Sigmoid colon (tissue), 4 donors: ENCODE measurements around the gene STXBP2.

Source experiments
- POLR2A ChIP-seq, 2 donors: fragments of 450-650 bp; IDR thresholded peaks; one replicate each; pipeline ENCODE4 v1.6.1; 2016; ENCODE audit warnings: antibody characterized with exemption in 2 of 2, mild to moderate bottlenecking in 2 of 2, moderate library complexity in 2 of 2
- POLR2AphosphoS5 ChIP-seq, 4 donors: sonication (generic); formaldehyde crosslinking; IDR thresholded peaks; one replicate each; pipeline ENCODE4 v1.6.1; 2017; ENCODE audit warnings: antibody characterized with exemption in 4 of 4

- TF ChIP-seq POLR2A (IDR thresholded peaks at IDR 0.05): peak in 1 of 2 donors; percentile 16
- peak in 2 of 4 donors; percentile 42 to 47 for TF ChIP-seq POLR2AphosphoS5 (IDR thresholded peaks at IDR 0.05)
Measured at GRCh38 chr19:7636691-7637373, at the start of gene STXBP2.
